ENCODE measurements around the gene FBLL1.

GRCh38 chr5:168552146-168552545 lies 23.0 kb downstream of the FBLL1 start:
- TF ChIP-seq CTCF (IDR thresholded peaks at IDR 0.05) (no peak), POLR2AphosphoS5 (IDR thresholded peaks at IDR 0.05) (no peak), POLR2A (IDR thresholded peaks at IDR 0.05) (no peak)

Data from upper lobe of left lung (tissue), 4 donors.